Rectal smooth muscle tissue (tissue), 1 donor: ENCODE measurements around the gene RAB15.
A peak's percentile ranks its signal among the peaks of the same experiment; 100 is the strongest.
"Not testable (repeated sequence)": the region's sequence is repeated elsewhere in the genome, so short reads cannot be mapped to it uniquely, and the experiment has no call there.

Experiments used
- H3K27ac ChIP-seq: one replicate; pipeline ENCODE4 v1.7.0; 2013; ENCODE audit warnings: low read depth, low read length, inconsistent platforms
- H3K27me3 ChIP-seq: one replicate; pipeline ENCODE4 v1.7.0; 2013; ENCODE audit warnings: low read length; ENCODE audit not compliant: control insufficient read depth, insufficient read depth
- H3K36me3 ChIP-seq: one replicate; pipeline ENCODE4 v1.7.0; 2013; ENCODE audit warnings: low read length; ENCODE audit not compliant: control insufficient read depth, insufficient read depth
- H3K4me1 ChIP-seq: one replicate; pipeline ENCODE4 v1.7.0; 2013; ENCODE audit warnings: low read length; ENCODE audit not compliant: control insufficient read depth, insufficient read depth
- H3K4me3 ChIP-seq: one replicate; pipeline ENCODE4 v1.7.0; 2013; ENCODE audit warnings: low read length
- H3K9ac ChIP-seq: one replicate; pipeline ENCODE4 v1.7.0; 2013; ENCODE audit warnings: low read length

The RAB15 gene

DNA sequence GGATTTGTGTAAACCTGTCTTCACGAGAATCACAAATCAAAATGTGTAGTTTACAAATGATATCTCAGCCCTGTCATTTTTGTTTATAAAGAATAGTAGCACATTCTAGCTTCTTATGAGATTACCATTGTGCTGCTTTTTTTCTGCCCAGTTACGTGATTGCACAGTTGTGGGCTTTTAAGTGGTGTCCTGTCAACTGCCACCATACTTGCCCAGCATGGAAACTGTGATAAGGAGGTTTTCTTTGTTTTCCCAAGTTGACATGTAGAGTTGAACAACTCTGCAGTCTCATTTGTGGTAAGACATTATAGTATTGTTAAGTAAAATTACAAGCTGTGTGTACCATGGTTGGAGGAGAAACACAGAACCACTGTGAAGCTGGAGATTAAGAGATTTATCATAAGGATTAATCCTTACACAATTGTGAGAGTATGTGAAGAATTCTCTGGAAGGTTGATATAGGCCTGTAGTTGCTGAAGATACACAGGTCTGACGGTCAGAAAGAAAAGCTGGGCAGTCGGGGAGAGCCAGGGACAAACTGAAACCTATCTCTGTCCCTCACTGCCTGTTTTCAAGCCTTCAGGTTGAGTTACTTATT, 45.6 kb downstream of the RAB15 start:
- H3K9ac ChIP-seq, result no peak overlapping the region
- no peaks in the 10 kb centered on the region for H3K27me3 ChIP-seq
- no peak overlapping the region for H3K27ac ChIP-seq
- H3K36me3 ChIP-seq, result no peaks in the 10 kb centered on the region
- H3K4me1 ChIP-seq, result peaks cover 7% of the 10 kb centered on the region
- H3K4me3 ChIP-seq, result no peak overlapping the region

DNA sequence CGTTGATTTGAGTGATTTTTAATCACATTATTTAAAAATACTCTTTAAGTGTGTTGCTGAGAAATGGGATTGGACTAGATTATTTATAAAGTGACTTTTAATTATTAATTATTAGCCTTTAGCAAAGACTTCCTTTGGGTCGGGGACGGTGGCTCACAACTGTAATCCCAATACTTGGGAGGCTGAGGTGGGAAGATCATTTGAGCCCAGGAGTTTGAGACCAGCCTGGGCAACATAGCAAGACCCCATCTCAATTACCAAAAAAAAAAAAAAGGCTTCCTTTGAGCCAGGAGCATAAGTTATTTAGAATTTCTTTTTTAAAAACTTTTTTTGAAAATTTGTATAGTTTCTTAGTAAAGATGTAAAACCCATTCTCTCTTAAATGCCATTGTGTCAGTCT, 49.1 kb downstream of the RAB15 start:
- Histone ChIP-seq H3K36me3 (no peaks in the 10 kb centered on the region), H3K4me3 (no peak overlapping the region), H3K27me3 (no peaks in the 10 kb centered on the region), H3K9ac (no peak overlapping the region), H3K4me1 (no peaks in the 10 kb centered on the region), H3K27ac (no peak overlapping the region)

DNA sequence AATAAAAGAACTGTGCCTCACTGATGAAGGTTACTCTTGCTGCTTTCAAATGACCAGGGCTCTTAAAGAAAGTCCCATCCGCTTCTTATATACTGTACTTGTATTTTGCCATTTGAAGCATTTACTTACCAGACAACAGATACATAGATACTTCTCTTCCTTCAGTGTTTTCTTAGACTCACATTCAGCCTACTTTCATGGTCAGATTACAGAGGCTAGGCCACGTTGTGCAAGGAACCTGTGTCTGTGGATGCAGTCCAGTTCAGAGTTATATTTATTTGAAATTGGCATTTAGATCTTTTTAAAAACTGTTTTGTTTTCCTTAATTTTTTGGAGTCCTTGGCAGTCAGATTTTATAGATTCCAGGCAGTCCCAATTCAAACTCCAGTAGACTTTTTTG, 51.7 kb downstream of the RAB15 start:
- no peak overlapping the region for H3K9ac ChIP-seq
- H3K4me3 ChIP-seq, result no peak overlapping the region
- peaks cover 5% of the 10 kb centered on the region for H3K4me1 ChIP-seq
- H3K27me3 ChIP-seq, result no peaks in the 10 kb centered on the region
- no peaks in the 10 kb centered on the region for H3K36me3 ChIP-seq
- no peak overlapping the region for H3K27ac ChIP-seq

DNA sequence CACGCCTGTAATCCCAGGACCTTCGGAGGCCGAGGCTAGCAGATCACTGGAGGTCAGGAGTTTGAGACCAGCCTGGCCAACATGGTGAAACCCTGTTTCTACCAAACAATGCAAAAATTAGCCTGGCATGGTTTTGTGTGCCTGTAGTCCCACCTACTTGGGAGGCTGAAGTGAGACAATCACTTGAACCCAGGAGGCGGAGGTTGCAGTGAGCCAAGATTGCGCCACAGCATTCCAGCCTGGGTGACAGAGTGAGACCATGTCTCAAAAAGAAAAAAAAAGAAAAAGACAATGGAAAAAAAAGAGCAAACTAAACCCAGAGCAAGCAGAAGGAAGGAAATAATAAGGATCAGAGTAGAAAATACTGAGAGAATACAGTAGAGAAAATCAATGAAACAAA, 52.5 kb downstream of the RAB15 start:
- Histone ChIP-seq H3K9ac (no peak overlapping the region), H3K27ac (no peak overlapping the region), H3K27me3 (no peaks in the 10 kb centered on the region), H3K4me3 (no peak overlapping the region), H3K36me3 (no peaks in the 10 kb centered on the region), H3K4me1 (peaks cover 11% of the 10 kb centered on the region)

DNA sequence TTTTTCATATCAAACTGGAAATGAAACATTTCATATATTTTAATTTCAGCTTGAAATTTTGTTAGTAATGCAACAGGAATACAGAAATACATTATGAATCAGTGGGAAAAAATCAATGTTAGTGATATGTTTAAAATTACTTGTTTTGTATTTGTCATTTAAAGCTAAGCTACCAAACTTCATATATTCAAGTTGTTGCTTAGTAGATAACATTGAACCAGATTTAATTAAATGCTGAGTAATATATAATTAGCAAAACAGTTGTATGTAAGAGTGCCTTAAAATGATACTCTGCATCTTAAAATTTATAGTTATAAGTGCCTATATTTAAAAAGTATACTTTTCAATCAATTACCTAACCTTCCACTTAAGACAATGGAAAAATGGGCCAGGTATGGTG, 52.9 kb downstream of the RAB15 start:
- Histone ChIP-seq H3K9ac (no peak overlapping the region), H3K27ac (no peak overlapping the region), H3K4me1 (peaks cover 11% of the 10 kb centered on the region), H3K4me3 (no peak overlapping the region), H3K27me3 (no peaks in the 10 kb centered on the region), H3K36me3 (no peaks in the 10 kb centered on the region)

DNA sequence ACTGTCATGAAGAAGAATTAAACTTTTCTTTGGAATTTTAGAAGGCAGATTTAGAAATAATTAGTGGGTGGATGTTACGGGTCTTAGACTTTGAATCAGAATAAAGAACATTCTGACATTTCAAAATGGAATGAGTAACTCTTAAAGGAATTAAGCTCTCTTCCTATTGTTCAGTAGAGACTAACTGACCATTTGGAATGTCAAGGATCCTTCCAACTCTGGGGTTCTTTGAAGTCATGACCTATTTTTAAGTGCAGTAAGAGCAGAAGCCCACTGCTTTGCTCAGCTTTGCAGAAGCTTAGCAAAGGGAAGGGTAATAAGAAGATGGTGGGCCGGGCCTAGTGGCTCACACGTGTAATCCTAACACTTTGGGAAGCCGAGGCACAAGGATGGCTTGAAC, 53.9 kb downstream of the RAB15 start:
- Histone ChIP-seq H3K36me3 (no peaks in the 10 kb centered on the region), H3K27me3 (no peaks in the 10 kb centered on the region), H3K4me3 (no peak overlapping the region), H3K27ac (no peak overlapping the region), H3K9ac (no peak overlapping the region), H3K4me1 (peaks cover 11% of the 10 kb centered on the region)

DNA sequence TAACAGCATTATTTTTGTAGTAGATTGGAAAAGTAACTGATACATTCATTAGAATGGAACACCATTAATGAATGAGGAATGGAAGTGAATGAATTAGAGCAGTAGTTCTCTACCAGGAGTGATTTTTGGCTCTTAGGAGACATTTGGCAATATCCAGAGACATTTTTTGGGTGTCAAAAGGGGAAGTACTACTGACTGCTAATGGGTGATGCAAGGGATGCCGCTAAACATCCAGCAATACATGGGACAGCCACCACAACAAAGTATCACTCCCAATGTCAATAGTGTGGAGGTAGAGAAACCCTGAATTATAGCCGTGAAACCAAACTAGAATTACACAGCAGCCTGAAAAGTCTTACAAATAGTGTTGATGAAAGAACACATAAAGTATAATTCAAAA, 56.3 kb downstream of the RAB15 start:
- Histone ChIP-seq H3K27ac (no peak overlapping the region), H3K4me3 (no peak overlapping the region), H3K4me1 (peaks cover 11% of the 10 kb centered on the region), H3K9ac (no peak overlapping the region), H3K36me3 (no peaks in the 10 kb centered on the region), H3K27me3 (no peaks in the 10 kb centered on the region)

DNA sequence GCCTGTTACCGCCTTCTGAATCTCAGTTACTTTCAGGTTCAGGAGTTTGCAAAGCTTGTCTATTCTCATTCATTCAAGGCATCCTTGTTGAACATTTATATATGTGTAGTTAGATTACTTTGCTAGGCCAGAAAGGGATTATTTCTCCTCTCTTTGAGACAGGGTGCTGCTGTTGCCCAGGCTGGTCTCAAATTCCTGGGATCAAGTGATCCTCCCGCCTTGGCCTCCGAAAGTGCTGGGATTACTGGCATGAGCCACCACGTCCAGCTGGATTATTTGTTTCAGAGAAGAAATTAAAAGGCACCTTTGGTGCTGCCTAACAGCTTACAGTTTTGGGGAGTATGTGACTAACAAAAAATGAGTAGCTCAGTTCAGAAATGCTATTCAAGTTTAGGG, 57.1 kb downstream of the RAB15 start:
- Histone ChIP-seq H3K36me3 (no peaks in the 10 kb centered on the region), H3K27me3 (no peaks in the 10 kb centered on the region), H3K9ac (peak overlapping the region; percentile 53), H3K4me1 (peaks cover 11% of the 10 kb centered on the region), H3K4me3 (peak overlapping the region; percentile 84), H3K27ac (peak overlapping the region; percentile 84)

DNA sequence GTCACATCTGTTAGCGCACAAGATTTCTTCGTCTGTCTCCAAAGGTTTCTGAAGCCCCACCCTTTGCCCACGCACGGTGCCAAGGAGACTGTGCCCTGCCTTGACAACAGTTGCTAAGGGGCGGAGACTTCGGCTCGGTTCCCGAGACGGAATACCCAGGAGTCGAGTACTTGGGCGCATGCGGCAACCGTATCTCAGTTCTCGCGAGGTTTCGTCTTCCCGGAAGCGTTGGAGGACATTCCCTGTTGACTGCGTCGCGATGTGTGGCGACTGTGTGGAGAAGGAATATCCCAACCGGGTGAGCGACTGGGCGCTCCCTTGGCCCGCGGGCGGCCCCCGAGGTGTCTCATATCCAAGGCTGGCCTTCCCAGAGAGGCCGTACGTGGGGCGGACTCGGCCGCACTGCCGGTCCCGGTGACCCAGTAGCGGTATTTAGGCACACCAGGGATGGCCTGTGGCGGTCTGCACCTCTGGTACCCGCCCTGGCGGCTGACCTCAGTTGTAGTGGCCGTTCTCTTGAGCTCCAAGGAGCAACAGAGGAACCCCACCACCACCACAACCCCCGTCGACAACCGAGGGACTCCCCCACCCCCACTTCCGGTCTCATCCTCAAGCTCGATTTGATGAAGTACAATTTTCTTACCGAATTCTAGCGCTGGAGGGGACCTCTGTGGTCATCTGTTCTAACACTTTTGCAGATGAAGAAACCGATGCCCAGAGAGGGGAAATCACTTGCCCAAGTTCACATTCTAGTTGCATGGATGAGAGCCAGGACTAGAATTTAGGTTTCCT, 57.7 kb downstream of the RAB15 start, which contains the start of gene CHURC1:
Gene CHURC1 (plus strand): TSS at position 219 of the 792 bp plus-strand sequence. CDS start 41 bp downstream, at position 260.
- peaks cover 11% of the 10 kb centered on the region for H3K4me1 ChIP-seq
- peak within 1 kb of the TSS; percentile 53 for H3K9ac ChIP-seq
- no peaks in the 10 kb centered on the region for H3K36me3 ChIP-seq
- H3K27ac ChIP-seq, result peak within 1 kb of the TSS; percentile 84
- H3K4me3 ChIP-seq, result peak within 1 kb of the TSS; percentile 84
- H3K27me3 ChIP-seq, result no peaks in the 10 kb centered on the region

DNA sequence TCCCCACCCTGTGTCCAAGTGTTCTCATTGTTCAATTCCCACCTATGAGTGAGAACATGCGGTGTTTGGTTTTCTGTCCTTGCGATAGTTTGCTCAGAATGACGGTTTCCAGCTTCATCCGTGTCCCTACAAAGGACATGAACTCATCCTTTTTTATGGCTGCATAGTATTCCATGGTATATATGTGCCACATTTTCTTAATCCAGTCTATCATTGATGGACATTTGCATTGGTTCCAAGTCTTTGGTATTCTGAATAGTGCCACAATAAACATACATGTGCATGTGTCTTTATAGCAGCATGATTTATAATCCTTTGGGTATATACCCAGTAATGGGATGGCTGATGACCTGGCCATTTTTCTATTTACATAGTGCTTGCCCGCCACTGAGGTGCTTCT, 58.7 kb downstream of the RAB15 start:
- Histone ChIP-seq H3K4me1 (peaks cover 11% of the 10 kb centered on the region), H3K9ac (peak overlapping the region; percentile 53), H3K4me3 (peak overlapping the region; percentile 84)
- not testable (repeated sequence) for H3K36me3 ChIP-seq, H3K27me3 ChIP-seq, H3K27ac ChIP-seq

DNA sequence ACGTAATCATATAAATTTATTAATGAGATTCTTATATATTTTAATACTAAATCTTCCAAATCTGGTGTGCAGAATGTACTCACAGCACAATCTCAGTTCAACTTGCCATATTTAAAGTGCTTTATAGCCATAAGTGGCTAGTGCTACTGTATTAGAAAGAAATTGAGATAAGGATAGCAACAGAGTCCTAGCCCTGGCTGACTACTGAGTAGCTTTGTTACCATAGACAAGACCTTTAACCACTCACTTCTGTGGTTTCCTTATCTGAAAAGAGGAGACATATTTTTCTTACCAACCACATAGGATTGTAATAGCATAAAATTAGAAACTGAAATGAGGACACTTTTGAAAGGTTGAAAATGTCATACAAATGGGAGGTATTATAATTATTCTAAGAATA, 59.9 kb downstream of the RAB15 start:
- H3K27me3 ChIP-seq, result no peaks in the 10 kb centered on the region
- H3K4me1 ChIP-seq, result peaks cover 11% of the 10 kb centered on the region
- H3K9ac ChIP-seq, result no peak overlapping the region
- no peak overlapping the region for H3K27ac ChIP-seq
- H3K4me3 ChIP-seq, result no peak overlapping the region
- H3K36me3 ChIP-seq, result no peaks in the 10 kb centered on the region

DNA sequence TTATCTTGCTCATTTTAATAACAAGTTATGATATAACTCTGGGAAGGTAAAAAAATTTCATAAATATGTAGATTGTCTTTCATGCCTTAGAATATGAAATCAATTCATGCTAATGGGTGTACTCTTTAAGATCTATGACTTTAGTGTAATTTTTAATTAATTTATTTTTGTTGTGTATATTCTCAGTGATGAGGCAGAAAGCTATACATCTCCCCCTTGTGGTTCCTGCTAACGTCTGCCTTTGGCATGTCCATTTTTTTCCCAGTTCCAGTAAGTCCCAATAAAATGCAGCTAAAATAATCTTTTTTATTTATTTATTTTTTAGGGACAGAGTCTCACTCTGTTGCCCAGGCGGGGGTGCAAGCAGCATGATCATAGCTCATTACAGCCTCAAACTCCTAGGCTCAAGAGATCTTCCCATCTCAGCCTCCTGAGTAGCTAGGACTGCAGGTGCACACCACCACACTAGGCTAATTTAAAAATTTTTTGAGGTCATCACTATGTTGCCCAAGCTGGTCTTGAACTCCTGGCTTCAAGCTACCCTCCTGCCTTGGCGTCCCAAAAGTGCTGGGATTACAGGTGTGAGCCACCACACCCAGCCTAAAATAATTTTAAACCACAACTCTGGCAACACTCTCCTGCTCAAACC, 61.2 kb downstream of the RAB15 start:
- no peak overlapping the region for H3K27ac ChIP-seq
- peaks cover 11% of the 10 kb centered on the region for H3K4me1 ChIP-seq
- no peaks in the 10 kb centered on the region for H3K27me3 ChIP-seq
- no peaks in the 10 kb centered on the region for H3K36me3 ChIP-seq
- H3K9ac ChIP-seq, result no peak overlapping the region
- H3K4me3 ChIP-seq, result no peak overlapping the region
